IMR-90 (cell line): ENCODE data around the gene NCKAP5. TPM values are rescaled to one million over a fixed set of nuclear protein-coding genes. Genes with fewer than 3 reads are reported as not detected.

ENCODE experiments used
- ATAC-seq: fragments of 200-7000 bp; cut with Tn5 transposase; 2 replicates; pipeline ENCODE4 v1.9.1; 2020; ENCODE audit warnings: low read depth, mild to moderate bottlenecking, moderate library complexity
- BruUV-seq: library from RNA; stranded (reverse); fragments of 400-500 nt; replicated peaks from 2 replicates; lab custom pipeline; 2021; lab: Mats Ljungman, UMichigan
- CTCF ChIA-PET: fragments of 300-600 bp; formaldehyde crosslinking; extraction: SDS; loops from one replicate; lab custom pipeline; 2021; ENCODE audit warnings: antibody characterized with exemption; lab: Yijun Ruan, JAX
- POLR2A ChIA-PET: fragments of 300-600 bp; sonication (Branson Sonifier 250); formaldehyde crosslinking; loops from one replicate; lab custom pipeline; 2022; ENCODE audit warnings: antibody characterized with exemption; ENCODE audit not compliant: unreplicated experiment; lab: Charles Lee
- DNase-seq: peaks from one replicate; pipeline ENCODE4 v3.0.0; 2013
- H2AFZ ChIP-seq: replicated peaks from 2 replicates; pipeline ENCODE3; 2013; ENCODE audit warnings: low read length, mild to moderate bottlenecking; ENCODE audit not compliant: poor library complexity
- H2AK5ac ChIP-seq: 2 replicates; pipeline ENCODE4 v1.6.1; 2013; ENCODE audit warnings: low read depth, low read length, inconsistent platforms
- H2AK9ac ChIP-seq: replicated peaks from 2 replicates; pipeline ENCODE3; 2013; ENCODE audit warnings: mild to moderate bottlenecking, low read depth, low read length, moderate library complexity; ENCODE audit not compliant: poor library complexity
- H2BK120ac ChIP-seq: 2 replicates; pipeline ENCODE4 v1.6.1; 2013; ENCODE audit warnings: low read depth, low read length, inconsistent platforms
- H2BK15ac ChIP-seq: 3 replicates; pipeline ENCODE4 v1.6.1; 2013; ENCODE audit warnings: low read depth, low read length, inconsistent platforms
- H2BK20ac ChIP-seq: 2 replicates; pipeline ENCODE4 v1.6.1; 2013; ENCODE audit warnings: low read depth, mild to moderate bottlenecking, inconsistent platforms, low read length, moderate library complexity
- H2BK5ac ChIP-seq: 2 replicates; pipeline ENCODE4 v1.6.1; 2013; ENCODE audit warnings: mild to moderate bottlenecking, low read depth, low read length, inconsistent platforms; ENCODE audit not compliant: poor library complexity, severe bottlenecking
- H3K14ac ChIP-seq: replicated peaks from 2 replicates; pipeline ENCODE4 v1.6.1; 2013; ENCODE audit warnings: low read depth, low read length, inconsistent platforms
- H3K18ac ChIP-seq: 2 replicates; pipeline ENCODE4 v1.6.1; 2013; ENCODE audit warnings: low read depth, low read length, control low read depth
- H3K23ac ChIP-seq: 2 replicates; pipeline ENCODE4 v1.6.1; 2013; ENCODE audit warnings: low read depth, low read length, inconsistent platforms
- H3K27ac ChIP-seq: 2 replicates; pipeline ENCODE4 v1.5.1; 2013; ENCODE audit warnings: mild to moderate bottlenecking, control low read depth, low read length; ENCODE audit not compliant: insufficient read depth
- H3K27me3 ChIP-seq: 2 replicates; pipeline ENCODE4 v1.6.1; 2013; ENCODE audit warnings: low read length; ENCODE audit not compliant: control insufficient read depth, insufficient read depth
- H3K36me3 ChIP-seq: 2 replicates; pipeline ENCODE4 v1.6.1; 2013; ENCODE audit warnings: low read length, mixed read lengths; ENCODE audit not compliant: control insufficient read depth, insufficient read depth
- H3K4ac ChIP-seq: 2 replicates; pipeline ENCODE4 v1.6.1; 2013; ENCODE audit warnings: low read depth, low read length, inconsistent platforms
- H3K4me1 ChIP-seq: 2 replicates; pipeline ENCODE4 v1.6.1; 2013; ENCODE audit warnings: low read length, mixed read lengths; ENCODE audit not compliant: control insufficient read depth, insufficient read depth
- H3K4me2 ChIP-seq: 2 replicates; pipeline ENCODE4 v1.6.1; 2013; ENCODE audit warnings: low read depth, mild to moderate bottlenecking, control low read depth, low read length, moderate library complexity
- H3K4me3 ChIP-seq: 2 replicates; pipeline ENCODE4 v1.5.1; 2013; ENCODE audit warnings: low read depth, mild to moderate bottlenecking, control low read depth, low read length, moderate library complexity; ENCODE audit not compliant: insufficient read depth
- H3K56ac ChIP-seq: 2 replicates; pipeline ENCODE4 v1.6.1; 2013; ENCODE audit warnings: low read length, inconsistent platforms; ENCODE audit not compliant: insufficient read depth; ENCODE audit errors: extremely low read depth
- H3K79me1 ChIP-seq, 2 experiments: 2 replicates each; pipeline ENCODE4 v1.6.1; 2013; ENCODE audit warnings: low read length in 2 of 2, inconsistent platforms in 1 of 2, low read depth in 1 of 2
- H3K9ac ChIP-seq: 2 replicates; pipeline ENCODE4 v1.6.1; 2013; ENCODE audit warnings: low read depth, low read length, control low read depth
- H3K9me1 ChIP-seq: 2 replicates; pipeline ENCODE4 v1.6.1; 2013; ENCODE audit warnings: low read length, inconsistent platforms; ENCODE audit not compliant: insufficient read depth
- H3K9me3 ChIP-seq: 2 replicates; pipeline ENCODE4 v1.6.1; 2013; ENCODE audit warnings: low read length; ENCODE audit not compliant: control insufficient read depth, insufficient read depth
- H4K20me1 ChIP-seq: 2 replicates; pipeline ENCODE4 v1.6.1; 2013; ENCODE audit warnings: low read length, inconsistent platforms; ENCODE audit not compliant: insufficient read depth
- H4K5ac ChIP-seq: 2 replicates; pipeline ENCODE4 v1.6.1; 2013; ENCODE audit warnings: mild to moderate bottlenecking, low read depth, low read length, control low read depth
- H4K8ac ChIP-seq, 2 experiments: 2 replicates each; pipeline ENCODE4 v1.6.1; 2013; ENCODE audit warnings: low read depth in 2 of 2, low read length in 2 of 2, control low read depth in 1 of 2, inconsistent platforms in 1 of 2
- H4K91ac ChIP-seq: 2 replicates; pipeline ENCODE4 v1.6.1; 2013; ENCODE audit warnings: low read depth, low read length, inconsistent platforms; ENCODE audit not compliant: insufficient read depth
- BHLHE40 ChIP-seq: fragments of 150-350 bp; IDR thresholded peaks from 2 replicates; pipeline ENCODE4 v1.6.1; 2016; ENCODE audit warnings: mild to moderate bottlenecking, low read depth, low read length
- CEBPB ChIP-seq: IDR thresholded peaks from 2 replicates; pipeline ENCODE4 v1.6.1; 2012; ENCODE audit warnings: low read depth, low read length, improper control_type of control experiment
- CHD1 ChIP-seq: IDR thresholded peaks from 2 replicates; pipeline ENCODE4 v1.6.1; 2012; ENCODE audit warnings: low read depth, low read length, improper control_type of control experiment
- MAFK ChIP-seq: IDR thresholded peaks from 2 replicates; pipeline ENCODE4 v1.6.1; 2012; ENCODE audit warnings: low read depth, low read length, improper control_type of control experiment
- MAZ ChIP-seq: IDR thresholded peaks from 2 replicates; pipeline ENCODE4 v1.6.1; 2012; ENCODE audit warnings: low read depth, mild to moderate bottlenecking, low read length, improper control_type of control experiment, moderate library complexity, borderline replicate concordance
- MXI1 ChIP-seq: IDR thresholded peaks from 2 replicates; pipeline ENCODE4 v1.6.1; 2012; ENCODE audit warnings: low read depth, mild to moderate bottlenecking, low read length, moderate library complexity, borderline replicate concordance
- SMC3 ChIP-seq: fragments of 150-350 bp; IDR thresholded peaks from 2 replicates; pipeline ENCODE4 v1.6.1; 2016; ENCODE audit warnings: low read depth, mild to moderate bottlenecking, antibody characterized with exemption, low read length, moderate library complexity
- WGBS, 2 experiments: methylation state at CpG; one replicate each; pipeline versions ENCODE4 v1.1.5 to v1.1.7; 2013; ENCODE audit warnings: missing lambda C conversion rate in 2 of 2; ENCODE audit not compliant: insufficient read length in 1 of 2; ENCODE audit errors: extremely low coverage in 2 of 2; 5-methylcytosine and 5-hydroxymethylcytosine counted together
- dilution Hi-C: fragments of 300-500 bp; cut with HindIII; formaldehyde crosslinking; loops from one replicate; pipeline ENCODE4 v1.14.3; 2018; ENCODE audit warnings: low sequenced_read_pairs; ENCODE audit not compliant: unreplicated experiment
- in situ Hi-C: fragments of 300-500 bp; cut with MboI; formaldehyde crosslinking; loops from 3 replicates; pipeline ENCODE4 v1.14.3; 2019; ENCODE audit warnings: low sequenced_read_pairs, inconsistent platforms, mixed read lengths
- intact Hi-C: fragments of 100-400 bp; cut with micrococcal nuclease; formaldehyde crosslinking; loops from 2 replicates; pipeline ENCODE4 v1.10.0; 2022
- polyA plus RNA-seq, 3 experiments: library from polyadenylated mRNA; depleted of rRNA; stranded (reverse); fragments of >200 nt; gene quantifications; 2 replicates each; pipeline ENCODE4 v1.2.3, GENCODE V29; 2012; ENCODE audit warnings: low replicate concordance in 1 of 3
- total RNA-seq: library from RNA; depleted of rRNA; stranded (reverse); fragments of >200 nt; gene quantifications from 2 replicates; pipeline ENCODE4 v1.2.3, GENCODE V29; 2012

Gene NCKAP5
- total and polyA plus RNA-seq, 2 of the 4 experiments (the other 2 are of a cell fraction) = 2.7 to 3.9 TPM

- Histone ChIP-seq H2AK9ac (no peak overlapping the region), H4K5ac (no peak overlapping the region), H3K4me2 (no peak overlapping the region), H3K9ac (no peak overlapping the region), H3K4ac (no peak overlapping the region), H3K9me3 (no peaks in the 10 kb centered on the region), H3K36me3 (no peaks in the 10 kb centered on the region), H2BK20ac (no peak overlapping the region), H3K9me1 (no peaks in the 10 kb centered on the region; the same call in 1 of the 2 replicates), H3K79me1 (no peaks in the 10 kb centered on the region; a peak in 1 of 4 replicates), H3K23ac (no peak overlapping the region), H2BK15ac (no peak overlapping the region), H3K27ac (no peak overlapping the region), H3K56ac (no peak overlapping the region), H3K27me3 (no peaks in the 10 kb centered on the region), H4K20me1 (no peaks in the 10 kb centered on the region), H3K14ac (no peak overlapping the region), H3K18ac (no peak overlapping the region), H2AK5ac (no peak overlapping the region), H2BK120ac (no peak overlapping the region), H4K8ac (no peak overlapping the region), H3K4me1 (no peaks in the 10 kb centered on the region), H3K4me3 (no peak overlapping the region), H2BK5ac (no peak overlapping the region), H4K91ac (no peak overlapping the region), H2AFZ (no peak overlapping the region)
- no peak for DNase-seq
- ChIA-PET CTCF (no interaction called here), POLR2A (no interaction called here)
- intact Hi-C loops (no loop called here), dilution Hi-C loops (no loop called here), in situ Hi-C loops (no loop called here)
- ATAC-seq = no peak
- BruUV-seq = no TSS peak
- no CpG with 5 or more reads among the region's 2 CpGs for WGBS, 2 experiments
- TF ChIP-seq CEBPB (no peak), MAFK (no peak), BHLHE40 (no peak), MAZ (no peak), SMC3 (no peak), MXI1 (no peak), CHD1 (no peak)
Observed at GRCh38 chr2:132747046-132747445, 821.2 kb downstream of the NCKAP5 start.
